A549 (cell line): ENCODE data around the gene TMEM138. TPM values are rescaled to one million over a fixed set of nuclear protein-coding genes. Genes with fewer than 3 reads are reported as not detected.

Experiments used
- ATAC-seq, 2 experiments: fragments of 200-7000 bp in 1 of 2; fragments of >200 bp in 1 of 2; cut with Nextera tagmentation in 1 of 2; cut with Tn5 transposase in 1 of 2; 3 replicates each; pipeline versions ENCODE4 v1.8.0 to v1.9.1; 2018 to 2020; ENCODE audit warnings: mild to moderate bottlenecking in 1 of 2, moderate library complexity in 1 of 2
- CTCF ChIA-PET: fragments of 300-600 bp; sonication (Branson Sonifier 250); formaldehyde crosslinking; extraction: SDS; loops from one replicate; lab custom pipeline; 2021; ENCODE audit warnings: antibody characterized with exemption, inconsistent platforms; lab: Yijun Ruan, JAX
- POLR2A ChIA-PET: fragments of 350-600 bp; formaldehyde crosslinking; extraction: SDS; loops from one replicate; lab custom pipeline; 2021; ENCODE audit warnings: antibody characterized with exemption, inconsistent platforms; lab: Yijun Ruan, JAX
- DNase-seq, 2 experiments: peaks; one replicate each; pipeline versions ENCODE4 v3.0.0 to v3.0.0-alpha.2; 2011 to 2016; ENCODE audit warnings: low read depth in 1 of 2, low spot score in 1 of 2
- FAIRE-seq: peaks from 2 replicates; lab custom pipeline; 2011; peaks lifted over from hg19 to GRCh38; lab: Jason Lieb, UNC
- H3K27ac ChIP-seq, 2 experiments: fragments of >200 bp; sonication (Bioruptor Twin); formaldehyde crosslinking; 3 replicates each; pipeline ENCODE4 v1.5.1; 2016 to 2017
- H3K4me1 ChIP-seq: fragments of >200 bp; sonication (Bioruptor Twin); formaldehyde crosslinking; 3 replicates; pipeline ENCODE4 v1.6.1; 2016
- H3K4me2 ChIP-seq: fragments of >200 bp; sonication (Bioruptor Twin); formaldehyde crosslinking; 3 replicates; pipeline ENCODE4 v1.6.1; 2016
- H3K4me3 ChIP-seq: fragments of >200 bp; sonication (Bioruptor Twin); formaldehyde crosslinking; 3 replicates; pipeline ENCODE4 v1.5.1; 2016
- H3K9me3 ChIP-seq: fragments of >200 bp; sonication (Bioruptor Twin); formaldehyde crosslinking; 3 replicates; pipeline ENCODE4 v1.6.1; 2016
- CHD2 ChIP-seq: fragments of 150-350 bp; IDR thresholded peaks from 2 replicates; pipeline ENCODE4 v1.6.1; 2014; ENCODE audit warnings: low read length; ENCODE audit not compliant: partially characterized antibody
- CHD4 ChIP-seq: fragments of 200-600 bp; sonication (generic); IDR thresholded peaks from 2 replicates; pipeline ENCODE4 v1.6.1; 2016; ENCODE audit warnings: antibody characterized with exemption, mild to moderate bottlenecking, borderline replicate concordance
- EHMT2 ChIP-seq: fragments of 200-600 bp; sonication (generic); IDR thresholded peaks from 2 replicates; pipeline ENCODE4 v1.6.1; 2016; ENCODE audit warnings: antibody characterized with exemption, low read depth, mild to moderate bottlenecking, moderate library complexity
- ESRRA ChIP-seq: fragments of 150-350 bp; IDR thresholded peaks from 2 replicates; pipeline ENCODE4 v1.6.1; 2014; ENCODE audit warnings: mild to moderate bottlenecking, low read length, borderline replicate concordance
- FOSL2 ChIP-seq, 2 experiments: fragments of 450-650 bp in 1 of 2; fragments of >200 bp in 1 of 2; sonication (Bioruptor Twin) in 1 of 2; formaldehyde crosslinking; IDR thresholded peaks; 2 replicates each; pipeline versions ENCODE4 v1.5.0 to v1.6.1; 2016 to 2020; ENCODE audit warnings: mild to moderate bottlenecking in 1 of 2, moderate library complexity in 1 of 2
- FOXS1 ChIP-seq: fragments of 250-450 bp; sonication (Bioruptor Pico); IDR thresholded peaks from 2 replicates; pipeline ENCODE4 v1.5.0; 2020; ENCODE audit warnings: mild to moderate bottlenecking, moderate library complexity
- GATA3 ChIP-seq: IDR thresholded peaks from 2 replicates; pipeline ENCODE4 v1.6.1; 2012; ENCODE audit warnings: borderline replicate concordance
- HDAC2 ChIP-seq: fragments of 200-600 bp; sonication (generic); IDR thresholded peaks from 2 replicates; pipeline ENCODE4 v1.6.1; 2016
- HOXB13 ChIP-seq: fragments of 250-450 bp; sonication (Bioruptor Pico); IDR thresholded peaks from 2 replicates; pipeline ENCODE4 v1.5.0; 2020; ENCODE audit warnings: low read depth, mild to moderate bottlenecking, moderate library complexity
- HOXB5 ChIP-seq: fragments of 250-450 bp; sonication (Bioruptor Pico); IDR thresholded peaks from 2 replicates; pipeline ENCODE4 v1.5.0; 2020; ENCODE audit warnings: mild to moderate bottlenecking, moderate library complexity
- JUNB ChIP-seq: fragments of >200 bp; sonication (Bioruptor Twin); formaldehyde crosslinking; IDR thresholded peaks from 2 replicates; pipeline ENCODE4 v1.6.1; 2016
- KDM5A ChIP-seq: fragments of 200-600 bp; sonication (generic); IDR thresholded peaks from 2 replicates; pipeline ENCODE4 v1.6.1; 2016; ENCODE audit warnings: antibody characterized with exemption, mild to moderate bottlenecking
- MAZ ChIP-seq: fragments of 150-350 bp; IDR thresholded peaks from 2 replicates; pipeline ENCODE4 v1.6.1; 2014; ENCODE audit warnings: antibody characterized with exemption, low read depth, low read length, borderline replicate concordance
- NFE2L2 ChIP-seq: fragments of 150-350 bp; conservative IDR thresholded peaks from 2 replicates; pipeline ENCODE4 v1.6.1; 2014; ENCODE audit warnings: low read length
- POLR2A ChIP-seq: IDR thresholded peaks from 2 replicates; pipeline ENCODE4 v1.6.1; 2012; ENCODE audit warnings: mild to moderate bottlenecking, low read length
- POLR2AphosphoS2 ChIP-seq: conservative IDR thresholded peaks from 2 replicates; pipeline ENCODE4 v1.6.1; 2012; ENCODE audit warnings: low read length, improper control_type of control experiment, inconsistent platforms
- RCOR1 ChIP-seq: fragments of 150-350 bp; IDR thresholded peaks from 2 replicates; pipeline ENCODE4 v1.6.1; 2014; ENCODE audit warnings: antibody characterized with exemption, low read length, low read depth
- SMC3 ChIP-seq: fragments of >200 bp; sonication (Bioruptor Twin); formaldehyde crosslinking; IDR thresholded peaks from 3 replicates; pipeline ENCODE4 v1.6.1; 2018; ENCODE audit warnings: inconsistent platforms
- SREBF2 ChIP-seq: fragments of 450-650 bp; IDR thresholded peaks from 2 replicates; pipeline ENCODE4 v1.6.1; 2014; ENCODE audit warnings: mild to moderate bottlenecking, moderate library complexity
- TFCP2L1 ChIP-seq: fragments of 250-450 bp; sonication (Bioruptor Pico); IDR thresholded peaks from 2 replicates; pipeline ENCODE4 v1.5.0; 2021; ENCODE audit warnings: mild to moderate bottlenecking
- ZC3H11A ChIP-seq: fragments of 450-650 bp; IDR thresholded peaks from 2 replicates; pipeline ENCODE4 v1.6.1; 2014; ENCODE audit warnings: antibody characterized with exemption, mild to moderate bottlenecking
- ZNF302 ChIP-seq: fragments of 250-450 bp; sonication (Bioruptor Pico); IDR thresholded peaks from 2 replicates; pipeline ENCODE4 v1.9.0; 2021; ENCODE audit warnings: inconsistent platforms, mild to moderate bottlenecking, moderate library complexity
- ZSCAN20 ChIP-seq: fragments of 250-450 bp; sonication (Bioruptor Pico); IDR thresholded peaks from 2 replicates; pipeline ENCODE4 v1.8.0; 2022; ENCODE audit warnings: mild to moderate bottlenecking, moderate library complexity
- WGBS: methylation state at CpG from one replicate; pipeline ENCODE4 v1.1.6; 2017; ENCODE audit errors: missing lambda C conversion rate; 5-methylcytosine and 5-hydroxymethylcytosine counted together
- polyA plus RNA-seq, 4 experiments: library from polyadenylated mRNA; depleted of rRNA in 3 of 4; stranded (reverse); fragments of >200 nt; fragmentation: RNase III in 1 of 4; extraction: RNeasy Plus Mini Kit Qiagen cat#74134 plus additional on column Dnase treatment in 1 of 4; gene quantifications; 2 replicates in 3 of 4; 3 replicates in 1 of 4; pipeline ENCODE4 v1.2.3, GENCODE V29; 2011 to 2017
- TF ChIP-seq, protein P1 (sequence below): fragments of 250-450 bp; sonication (Bioruptor Pico); IDR thresholded peaks from 2 replicates; pipeline ENCODE4 v1.5.0; 2021; ENCODE audit warnings: mild to moderate bottlenecking, moderate library complexity, borderline replicate concordance
- TF ChIP-seq, protein P2 (sequence below): fragments of 450-650 bp; IDR thresholded peaks from 2 replicates; pipeline ENCODE4 v1.6.1; 2014; ENCODE audit warnings: antibody characterized with exemption

The TMEM138 gene
- polyA plus RNA-seq, 2 of the 4 experiments (the other 2 are of a cell fraction): 80.3 to 143 TPM

DNA sequence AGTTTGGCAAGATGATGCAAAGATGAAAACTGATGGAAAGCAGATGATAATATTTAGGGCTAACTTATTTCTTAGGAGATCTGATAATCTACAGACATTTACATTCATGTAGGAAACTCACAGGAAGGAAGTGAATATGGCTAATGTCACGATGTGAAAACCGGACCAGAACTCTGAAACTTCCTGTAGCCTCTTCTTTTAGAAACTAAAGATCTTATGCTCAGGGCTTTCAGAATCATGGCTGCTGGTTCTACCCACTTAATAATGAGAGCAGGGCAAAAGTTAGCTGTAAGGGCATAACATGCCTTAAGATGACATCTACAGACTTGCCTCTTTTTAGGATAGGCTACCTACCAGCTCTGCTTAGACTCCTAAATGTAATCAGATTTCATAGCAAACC lies 52.4 kb downstream of the TMEM138 start:
- 94% methylated on average over 2 of the region's 2 CpGs for WGBS
- DNase-seq (no peak), ATAC-seq (no peak), FAIRE-seq (no peak)
- TF ChIP-seq HDAC2 (no peak), SMC3 (no peak), ZSCAN20 (CRISPR knock-in tag) (no peak), POLR2A (no peak), ZC3H11A (no peak), CHD2 (no peak), JUNB (no peak), ZNF302 (CRISPR knock-in tag) (no peak), MAZ (no peak), FOSL2 (IDR thresholded peaks at IDR 0.05) (no peak), FOSL2 (CRISPR knock-in tag; IDR thresholded peaks at IDR 0.05) (no peak), ESRRA (no peak), HOXB13 (CRISPR knock-in tag) (no peak)
- TF ChIP-seq, protein P1, sequence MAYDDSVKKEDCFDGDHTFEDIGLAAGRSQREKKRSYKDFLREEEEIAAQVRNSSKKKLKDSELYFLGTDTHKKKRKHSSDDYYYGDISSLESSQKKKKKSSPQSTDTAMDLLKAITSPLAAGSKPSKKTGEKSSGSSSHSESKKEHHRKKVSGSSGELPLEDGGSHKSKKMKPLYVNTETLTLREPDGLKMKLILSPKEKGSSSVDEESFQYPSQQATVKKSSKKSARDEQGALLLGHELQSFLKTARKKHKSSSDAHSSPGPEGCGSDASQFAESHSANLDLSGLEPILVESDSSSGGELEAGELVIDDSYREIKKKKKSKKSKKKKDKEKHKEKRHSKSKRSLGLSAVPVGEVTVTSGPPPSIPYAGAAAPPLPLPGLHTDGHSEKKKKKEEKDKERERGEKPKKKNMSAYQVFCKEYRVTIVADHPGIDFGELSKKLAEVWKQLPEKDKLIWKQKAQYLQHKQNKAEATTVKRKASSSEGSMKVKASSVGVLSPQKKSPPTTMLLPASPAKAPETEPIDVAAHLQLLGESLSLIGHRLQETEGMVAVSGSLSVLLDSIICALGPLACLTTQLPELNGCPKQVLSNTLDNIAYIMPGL: no peak
- Histone ChIP-seq H3K9me3 (no peaks in the 10 kb centered on the region), H3K4me3 (no peak overlapping the region), H3K4me1 (peaks cover 13% of the 10 kb centered on the region; the same call in 2 of the 3 replicates), H3K4me2 (no peak overlapping the region), H3K27ac (no peak overlapping the region)
- ChIA-PET POLR2A (interaction anchor here (0.7 kb wide), 1 partner anchor 17 kb away, joined by 4 read pairs; no protein-coding TSS in a partner anchor), CTCF (interaction anchor here (1.4 kb wide), 1 partner anchor 15 kb away, joined by 4 read pairs; the partner anchor contains the start of genes CPSF7 and SDHAF2)

DNA sequence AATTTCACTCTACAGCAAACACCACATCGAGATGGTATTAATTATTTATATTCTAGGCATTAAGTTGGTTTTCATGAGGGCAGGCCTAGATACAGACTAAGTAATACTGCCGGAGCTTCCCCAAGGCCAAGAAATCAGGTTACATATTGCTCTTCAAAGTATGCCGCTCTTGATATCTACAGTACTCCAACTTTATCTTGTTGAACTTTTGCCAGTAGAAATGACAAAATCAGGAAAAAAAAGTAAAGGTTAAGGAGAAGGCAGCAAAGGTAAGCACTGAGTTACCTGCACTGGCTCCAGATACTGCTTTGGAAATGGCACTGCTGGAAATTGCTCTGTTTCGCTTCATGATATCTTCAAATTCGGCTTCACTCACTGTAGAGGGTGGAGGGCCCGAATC lies 53.2 kb downstream of the TMEM138 start:
- 92% methylated on average over 6 of the region's 6 CpGs for WGBS
- Histone ChIP-seq H3K9me3 (no peaks in the 10 kb centered on the region), H3K4me3 (no peak overlapping the region), H3K4me1 (peaks cover 13% of the 10 kb centered on the region; the same call in 2 of the 3 replicates), H3K27ac (no peak overlapping the region), H3K4me2 (no peak overlapping the region)
- ATAC-seq: no peak
- no peak for FAIRE-seq
- CTCF ChIA-PET: no interaction called here
- POLR2A ChIA-PET: no interaction called here
- no peak for DNase-seq
- no peak for TF ChIP-seq TFCP2L1
- TF ChIP-seq POLR2AphosphoS2: no peak
- no peak for TF ChIP-seq FOXS1 (CRISPR knock-in tag)
- TF ChIP-seq HOXB5 (CRISPR knock-in tag): no peak
- TF ChIP-seq, protein P2, sequence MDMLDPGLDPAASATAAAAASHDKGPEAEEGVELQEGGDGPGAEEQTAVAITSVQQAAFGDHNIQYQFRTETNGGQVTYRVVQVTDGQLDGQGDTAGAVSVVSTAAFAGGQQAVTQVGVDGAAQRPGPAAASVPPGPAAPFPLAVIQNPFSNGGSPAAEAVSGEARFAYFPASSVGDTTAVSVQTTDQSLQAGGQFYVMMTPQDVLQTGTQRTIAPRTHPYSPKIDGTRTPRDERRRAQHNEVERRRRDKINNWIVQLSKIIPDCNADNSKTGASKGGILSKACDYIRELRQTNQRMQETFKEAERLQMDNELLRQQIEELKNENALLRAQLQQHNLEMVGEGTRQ: no peak
- no peak for TF ChIP-seq EHMT2
- no peak for TF ChIP-seq RCOR1
- TF ChIP-seq CHD4: no peak
- TF ChIP-seq GATA3: no peak
- TF ChIP-seq SREBF2: no peak
- no peak for TF ChIP-seq HDAC2
- no peak for TF ChIP-seq KDM5A
- no peak for TF ChIP-seq NFE2L2
- TF ChIP-seq JUNB: no peak
